Activated naive CD8-positive, alpha-beta T cell treated with anti-CD3 and anti-CD28 coated beads, Interleukin-2, amount 10 ng/mL, durations not matched to agents 7 days and 5 days (primary cell): Measurements from ENCODE around the gene RHOG. TPM values are rescaled to one million over a fixed set of nuclear protein-coding genes. Genes with fewer than 3 reads are reported as not detected.
"Not testable (repeated sequence)": the region's sequence is repeated elsewhere in the genome, so short reads cannot be mapped to it uniquely, and the experiment has no call there.

Experiments
- ATAC-seq: fragments of 150-1000 bp; cut with Tn5 transposase; one replicate; pipeline ENCODE4 v1.10.0; 2021; ENCODE audit warnings: low read depth, moderate library complexity
- POLR2A ChIA-PET: fragments of 350-600 bp; sonication (Branson Sonifier 250); formaldehyde crosslinking; loops from one replicate; lab custom pipeline; 2021; ENCODE audit warnings: antibody characterized with exemption; lab: Charles Lee
- DNase-seq: peaks from one replicate; pipeline ENCODE4 v3.0.0; 2021
- H3K27ac Mint-ChIP-seq: one replicate; pipeline ENCODE4 v1.8.0; 2022; ENCODE audit warnings: mild to moderate bottlenecking, mixed read lengths
- H3K27me3 Mint-ChIP-seq: one replicate; pipeline ENCODE4 v1.8.0; 2022; ENCODE audit warnings: mild to moderate bottlenecking, moderate library complexity, mixed read lengths
- H3K36me3 Mint-ChIP-seq: one replicate; pipeline ENCODE4 v1.8.0; 2021; ENCODE audit warnings: mild to moderate bottlenecking, mixed read lengths
- H3K4me1 Mint-ChIP-seq: one replicate; pipeline ENCODE4 v1.8.0; 2021; ENCODE audit warnings: mixed read lengths
- H3K4me3 Mint-ChIP-seq: one replicate; pipeline ENCODE4 v1.8.0; 2022; ENCODE audit warnings: mild to moderate bottlenecking, moderate library complexity, mixed read lengths
- H3K9me3 Mint-ChIP-seq: one replicate; pipeline ENCODE4 v1.8.0; 2021; ENCODE audit warnings: mixed read lengths
- total RNA-seq, 2 experiments: library from RNA; stranded (reverse); gene quantifications; one replicate each; pipeline ENCODE4 v1.2.3, GENCODE V29; 2021

Gene RHOG
- total RNA-seq, 2 experiments from 2014 or later = 154 to 159 TPM

DNA sequence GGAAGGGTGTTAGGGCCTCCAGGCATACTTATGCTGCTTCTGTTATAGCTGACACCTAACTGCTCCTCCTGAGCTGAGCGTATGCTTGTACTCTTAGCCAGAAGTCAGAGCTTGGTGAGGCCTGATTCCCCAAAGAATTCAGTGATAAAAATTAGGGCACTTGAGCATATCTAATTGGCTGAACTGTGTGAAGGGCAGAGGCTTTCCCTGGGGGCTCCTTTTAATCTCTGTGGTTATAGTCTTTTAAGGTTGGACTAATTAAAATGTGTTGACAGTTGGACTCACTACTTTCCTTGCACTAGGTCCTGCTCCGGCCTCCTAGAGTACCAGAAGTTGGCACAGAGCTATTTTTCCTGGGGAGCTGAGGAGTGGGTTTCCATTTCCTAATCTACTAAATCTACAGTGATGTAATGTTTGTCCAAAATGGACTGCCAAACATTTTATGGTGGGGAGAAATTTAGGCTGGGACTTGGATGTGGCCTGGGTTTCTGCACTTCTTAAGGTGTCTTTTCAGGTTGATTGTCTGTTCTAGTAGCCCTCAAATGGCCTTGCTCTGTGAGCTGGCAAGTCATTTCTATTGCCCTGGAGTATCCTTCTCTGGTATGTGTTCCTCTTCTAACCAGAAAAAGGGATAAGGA lies 33.1 kb upstream of the RHOG start:
- Mint-ChIP-seq H3K4me3 (no peak overlapping the region), H3K27ac (no peak overlapping the region), H3K27me3 (no peaks in the 10 kb centered on the region), H3K9me3 (no peaks in the 10 kb centered on the region), H3K36me3 (peaks cover 21% of the 10 kb centered on the region), H3K4me1 (peaks cover 51% of the 10 kb centered on the region)
- no peak for ATAC-seq
- no peak for DNase-seq
- POLR2A ChIA-PET = interaction anchor here (0.7 to 2.6 kb wide), 2 partner anchors 19 to 74 kb away, joined by 4 to 9 read pairs; partner anchors contain the start of gene STIM1

DNA sequence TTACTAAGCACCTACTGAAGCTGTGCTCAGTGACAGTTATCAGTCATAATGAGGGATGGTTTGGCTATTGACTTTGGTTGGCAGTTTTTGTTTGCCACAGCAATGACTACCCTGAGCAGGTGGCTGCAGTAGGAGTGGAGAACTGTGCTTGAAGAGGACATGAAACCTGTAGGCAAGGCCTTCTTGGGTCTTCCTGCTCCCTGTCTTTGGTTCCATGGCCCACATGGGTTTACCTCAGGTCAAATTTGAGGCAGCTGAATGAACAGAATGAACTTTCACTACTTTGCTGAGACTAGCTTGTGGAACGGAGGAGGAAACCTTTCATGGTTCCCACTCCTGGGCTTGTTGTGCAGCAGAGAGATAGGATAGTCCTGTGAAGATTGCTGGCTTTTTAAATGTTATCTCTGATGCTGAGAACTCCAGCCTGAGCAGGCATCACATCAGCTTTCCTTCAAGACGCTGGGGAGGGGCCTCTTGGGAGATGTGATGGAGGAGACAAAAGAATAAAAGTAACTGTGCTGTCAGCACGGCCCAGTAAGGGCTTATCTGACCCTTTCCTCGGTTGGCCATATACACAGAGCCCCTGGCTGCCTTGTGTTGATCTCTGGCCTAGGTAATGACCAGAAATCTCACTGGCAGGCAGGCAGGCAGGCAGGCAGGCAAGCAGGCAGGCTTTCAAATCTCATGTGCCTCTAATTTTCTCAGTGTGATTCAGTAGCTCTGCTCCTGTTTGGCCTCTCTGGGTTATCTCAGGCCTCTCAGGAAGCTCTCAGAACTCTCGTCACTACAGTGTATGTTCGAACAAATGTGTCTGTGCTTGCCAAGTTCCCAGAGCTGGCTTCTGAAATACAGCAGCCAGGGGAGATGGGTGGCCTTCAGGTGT lies 26.7 kb upstream of the RHOG start:
- DNase-seq = no peak
- Mint-ChIP-seq H3K4me3 (peak overlapping the region; percentile 59), H3K36me3 (peaks cover 19% of the 10 kb centered on the region), H3K4me1 (peaks cover 71% of the 10 kb centered on the region), H3K27ac (peak overlapping the region; percentile 76), H3K9me3 (no peaks in the 10 kb centered on the region), H3K27me3 (no peaks in the 10 kb centered on the region)
- POLR2A ChIA-PET = interaction anchor here (1.3 to 5.1 kb wide), 3 partner anchors 12 to 122 kb away, joined by 3 to 46 read pairs (median 9); partner anchors contain the start of genes RHOG and STIM1
- ATAC-seq = peak; percentile 19

DNA sequence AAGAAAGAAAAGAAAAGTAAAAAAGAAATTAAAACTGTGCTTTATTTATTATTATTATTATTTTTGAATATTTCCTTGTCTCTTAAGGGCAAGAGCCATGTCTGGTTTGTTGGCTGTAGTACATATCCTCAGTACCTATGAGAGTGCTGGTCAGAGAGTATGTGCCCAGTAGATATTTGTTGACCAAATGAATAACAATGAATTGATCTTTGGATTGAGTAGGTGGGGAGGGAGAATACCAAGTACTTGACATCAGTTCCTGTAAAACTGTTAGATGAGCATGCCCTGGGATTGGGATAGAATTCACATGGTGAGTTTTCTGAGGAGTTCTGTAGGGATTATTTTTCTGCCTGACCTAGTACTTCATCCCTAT lies 26.1 kb upstream of the RHOG start:
- Mint-ChIP-seq H3K4me1 (peaks cover 73% of the 10 kb centered on the region), H3K9me3 (no peaks in the 10 kb centered on the region), H3K4me3 (peak overlapping the region; percentile 59), H3K27ac (peak overlapping the region; percentile 76), H3K27me3 (no peaks in the 10 kb centered on the region), H3K36me3 (peaks cover 19% of the 10 kb centered on the region)
- DNase-seq = no peak
- ATAC-seq = no peak
- POLR2A ChIA-PET = interaction anchor here (0.6 to 5.1 kb wide), 4 partner anchors 11 to 123 kb away, joined by 3 to 46 read pairs (median 7); partner anchors contain the start of genes RHOG and STIM1

DNA sequence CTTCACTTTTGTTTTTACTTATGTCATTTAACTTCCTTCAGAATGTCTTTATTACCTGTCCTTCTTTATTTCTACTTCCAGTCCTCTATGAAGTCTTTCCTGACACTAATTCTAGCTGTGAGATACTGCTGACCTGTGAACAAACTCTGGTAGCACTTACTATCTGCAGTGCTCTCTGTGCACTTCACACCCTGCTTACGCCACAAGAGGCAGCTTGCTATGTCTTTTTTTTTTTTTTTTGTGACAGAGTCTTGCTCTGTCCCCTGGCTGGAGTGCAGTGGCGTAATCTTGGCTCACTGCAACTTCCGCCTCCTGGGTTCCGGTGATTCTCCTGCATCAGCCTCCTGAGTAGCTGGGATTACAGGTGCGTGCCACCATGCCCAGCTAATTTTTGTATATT lies 25.4 kb upstream of the RHOG start:
- DNase-seq (no peak), ATAC-seq (peak; percentile 26)
- Mint-ChIP-seq H3K4me1 (peaks cover 72% of the 10 kb centered on the region), H3K27ac (peak overlapping the region; percentile 76), H3K4me3 (peak overlapping the region; percentile 58), H3K9me3 (no peaks in the 10 kb centered on the region), H3K36me3 (peaks cover 17% of the 10 kb centered on the region), H3K27me3 (no peaks in the 10 kb centered on the region)
- POLR2A ChIA-PET = interaction anchor here (0.6 to 2.0 kb wide), 4 partner anchors 11 to 39 kb away, joined by 4 to 9 read pairs (median 5); partner anchors contain the start of genes RHOG and STIM1

DNA sequence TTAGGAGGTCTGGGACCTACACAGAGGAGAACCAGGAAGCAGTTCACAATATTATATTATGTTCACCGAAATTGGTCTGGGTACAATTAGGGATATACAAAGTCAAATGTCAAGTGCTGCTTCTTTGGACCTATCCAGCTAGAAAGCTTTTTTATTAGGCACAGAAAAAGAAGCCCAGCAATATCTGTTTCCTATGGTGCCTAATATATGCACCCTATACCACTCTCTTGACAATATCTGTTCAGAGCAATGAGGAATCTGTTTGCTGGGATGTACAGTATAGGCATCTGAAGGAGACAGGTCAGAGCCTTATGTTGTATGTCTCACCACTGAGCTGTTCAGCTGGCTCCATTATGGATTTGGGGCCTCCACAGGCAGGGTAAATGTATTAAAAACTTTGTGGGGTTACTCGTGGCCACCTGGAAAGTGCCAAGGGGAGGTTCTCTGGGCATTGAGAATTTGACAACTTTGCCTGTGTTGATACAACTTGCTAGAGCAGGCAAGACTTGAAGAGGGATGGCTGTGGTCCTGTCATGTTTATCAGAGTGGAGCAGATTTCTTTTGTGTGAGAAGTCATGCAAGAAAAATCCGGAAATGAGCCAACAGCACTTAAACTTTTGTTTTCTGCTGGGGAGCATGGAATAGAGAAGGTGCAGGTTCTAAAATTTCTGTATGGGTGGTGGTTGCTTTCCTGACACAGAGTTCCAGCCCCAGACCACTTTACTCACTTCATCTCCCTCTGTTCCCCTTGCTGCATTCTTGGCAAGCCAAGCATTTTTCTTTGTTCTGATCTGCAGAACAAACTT lies 24.8 kb upstream of the RHOG start:
- Mint-ChIP-seq H3K9me3 (no peaks in the 10 kb centered on the region), H3K4me3 (peak overlapping the region; percentile 58), H3K4me1 (peaks cover 73% of the 10 kb centered on the region), H3K27ac (peak overlapping the region; percentile 76), H3K36me3 (peaks cover 18% of the 10 kb centered on the region), H3K27me3 (no peaks in the 10 kb centered on the region)
- DNase-seq (no peak), ATAC-seq (no peak)
- POLR2A ChIA-PET = interaction anchor here (0.9 to 1.2 kb wide), 3 partner anchors 10 to 40 kb away, joined by 3 to 5 read pairs (median 4); partner anchors contain the start of gene STIM1

DNA sequence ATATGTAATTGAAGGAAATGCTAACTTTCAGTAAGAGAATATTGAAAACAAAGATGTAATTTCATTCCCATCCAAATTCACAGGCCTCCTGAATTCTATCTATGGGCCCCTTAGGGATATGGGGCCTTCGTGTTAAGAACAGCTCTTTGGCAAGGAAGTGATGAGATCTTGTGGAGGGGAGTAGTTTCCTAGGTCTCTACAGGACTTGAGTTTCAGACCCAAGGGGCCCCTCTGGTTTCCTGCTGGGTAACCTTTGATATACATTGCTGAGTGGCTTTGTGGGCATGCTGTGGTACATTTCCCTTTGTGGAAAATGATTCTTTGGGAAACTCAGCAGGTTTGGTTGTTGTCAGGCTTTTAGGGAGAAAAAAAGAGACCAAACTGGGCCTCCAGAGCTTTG lies 20.9 kb upstream of the RHOG start:
- DNase-seq = no peak
- Mint-ChIP-seq H3K27ac (peak overlapping the region; percentile 92), H3K4me1 (peaks cover 77% of the 10 kb centered on the region), H3K4me3 (peak overlapping the region; percentile 99), H3K36me3 (peaks cover 13% of the 10 kb centered on the region), H3K9me3 (no peaks in the 10 kb centered on the region), H3K27me3 (no peaks in the 10 kb centered on the region)
- POLR2A ChIA-PET = interaction anchor here (0.6 to 4.8 kb wide), 5 partner anchors 9 to 112 kb away, joined by 6 to 29 read pairs (median 7); partner anchors contain the start of gene RHOG
- peak; percentile 40 for ATAC-seq

DNA sequence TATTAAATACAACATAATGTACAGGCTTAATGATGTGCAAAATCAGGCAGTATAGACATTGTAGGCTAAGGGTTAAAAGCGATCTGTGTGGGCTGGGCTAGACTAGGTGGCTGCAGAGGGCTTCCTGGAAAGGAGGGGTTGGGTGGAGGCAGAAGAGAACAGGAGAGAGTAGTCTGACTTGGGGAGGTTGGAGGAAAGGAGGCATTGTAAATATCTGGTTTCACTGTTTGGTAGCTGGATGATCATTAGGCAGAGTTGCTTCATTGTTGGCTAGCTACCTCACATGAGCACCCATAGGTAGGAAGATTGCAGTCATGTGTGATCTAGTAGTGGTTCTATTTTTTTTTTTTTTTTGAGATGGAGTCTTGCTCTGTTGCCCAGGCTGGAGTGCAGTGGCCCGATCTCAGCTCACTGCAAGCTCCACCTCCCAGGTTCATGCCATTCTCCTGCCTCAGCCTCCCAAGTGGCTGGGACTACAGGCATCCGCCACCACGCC lies 20.2 kb upstream of the RHOG start:
- ATAC-seq = peak; percentile 76
- H3K9me3 Mint-ChIP-seq, DNase-seq, H3K27me3 Mint-ChIP-seq: not testable (repeated sequence)
- Mint-ChIP-seq H3K4me1 (peaks cover 70% of the 10 kb centered on the region), H3K27ac (peak overlapping the region; percentile 92), H3K36me3 (peaks cover 15% of the 10 kb centered on the region), H3K4me3 (peak overlapping the region; percentile 99)
- POLR2A ChIA-PET = interaction anchor here (0.6 to 4.8 kb wide), 7 partner anchors 10 to 113 kb away, joined by 3 to 29 read pairs (median 6); partner anchors contain the start of gene RHOG

DNA sequence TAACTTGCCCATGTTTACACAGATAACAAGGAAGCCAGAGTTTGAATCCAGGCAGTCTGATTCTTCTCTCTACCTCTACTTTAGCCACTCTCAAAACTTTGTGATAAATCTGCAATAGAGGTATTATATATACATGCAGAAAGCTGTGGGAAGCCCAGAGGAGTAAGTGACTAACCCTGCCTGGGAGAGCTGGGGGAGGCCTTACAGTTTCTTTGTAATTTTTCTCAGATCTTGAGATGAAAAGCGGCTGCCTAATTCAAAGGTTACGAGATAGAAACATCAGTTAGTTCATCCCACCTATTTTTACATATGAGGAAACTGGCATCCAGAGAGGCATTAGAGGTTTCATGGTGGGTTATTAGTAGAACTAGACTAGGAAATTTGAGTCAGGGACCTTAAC lies 19.6 kb upstream of the RHOG start:
- H3K36me3 Mint-ChIP-seq = peaks cover 15% of the 10 kb centered on the region
- H3K9me3 Mint-ChIP-seq = no peaks in the 10 kb centered on the region
- POLR2A ChIA-PET = interaction anchor here (0.8 to 4.8 kb wide), 6 partner anchors 11 to 229 kb away, joined by 3 to 29 read pairs (median 5); partner anchors contain the start of gene RHOG
- no peaks in the 10 kb centered on the region for H3K27me3 Mint-ChIP-seq
- peak overlapping the region; percentile 99 for H3K4me3 Mint-ChIP-seq
- peaks cover 65% of the 10 kb centered on the region for H3K4me1 Mint-ChIP-seq
- DNase-seq = no peak
- no peak for ATAC-seq
- peak overlapping the region; percentile 92 for H3K27ac Mint-ChIP-seq

DNA sequence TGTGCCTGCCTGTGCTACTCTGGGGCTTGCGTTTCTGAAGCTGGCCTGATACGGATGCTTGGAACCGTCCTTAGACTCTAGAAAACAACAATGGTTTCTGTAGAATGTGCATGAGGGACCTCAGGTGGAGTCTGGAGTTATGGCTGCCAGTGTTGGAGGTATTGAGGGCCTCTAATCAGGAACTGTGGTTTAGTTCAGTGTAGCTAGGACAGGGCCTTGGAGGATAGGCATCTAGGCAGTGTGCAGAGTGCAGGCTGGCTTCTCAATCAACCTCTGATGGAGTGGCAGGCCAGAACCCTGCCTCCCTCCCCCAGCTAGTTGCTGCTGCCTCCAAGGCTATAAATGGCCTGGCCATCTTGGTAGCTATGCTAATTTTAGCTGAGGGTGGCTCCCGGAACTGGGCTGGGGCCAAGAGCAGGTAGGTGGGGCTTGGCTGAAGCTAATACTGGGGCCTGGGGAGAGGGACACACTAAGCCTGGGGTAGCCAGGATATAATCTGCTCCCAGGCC lies 18.7 kb upstream of the RHOG start:
- Mint-ChIP-seq H3K9me3 (no peaks in the 10 kb centered on the region), H3K36me3 (peaks cover 15% of the 10 kb centered on the region), H3K4me3 (peak overlapping the region; percentile 99), H3K27me3 (no peaks in the 10 kb centered on the region), H3K4me1 (peaks cover 58% of the 10 kb centered on the region), H3K27ac (peak overlapping the region; percentile 80)
- no peak for ATAC-seq
- DNase-seq = no peak
- POLR2A ChIA-PET = interaction anchor here (1.0 to 4.8 kb wide), 5 partner anchors 11 to 230 kb away, joined by 3 to 29 read pairs (median 5); partner anchors contain the start of gene RHOG

DNA sequence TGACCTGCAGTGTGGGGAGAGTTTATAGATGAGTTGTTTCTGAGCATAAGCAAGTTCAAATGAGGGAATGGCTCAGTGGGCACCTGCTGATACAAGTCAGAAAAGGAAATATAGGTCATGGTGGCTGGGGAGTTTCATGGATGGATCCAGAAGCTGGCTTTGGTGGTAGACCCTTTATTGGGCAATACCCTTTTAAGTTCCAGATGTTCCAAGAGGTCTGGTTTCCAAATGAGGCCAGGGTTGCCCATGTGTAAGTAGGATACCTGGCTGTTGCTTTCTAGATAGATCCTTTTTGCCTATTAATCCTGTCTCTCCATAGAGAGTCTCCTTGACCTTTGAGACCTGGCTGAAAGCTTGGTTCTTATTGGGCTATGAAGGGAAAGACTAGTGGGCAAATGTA lies 16.9 kb upstream of the RHOG start:
- peak overlapping the region; percentile 98 for H3K27ac Mint-ChIP-seq
- POLR2A ChIA-PET = interaction anchor here (0.8 to 4.8 kb wide), 3 partner anchors 12 to 77 kb away, joined by 3 to 46 read pairs (median 29); partner anchors contain the start of gene RHOG
- peaks cover 66% of the 10 kb centered on the region for H3K4me1 Mint-ChIP-seq
- no peaks in the 10 kb centered on the region for H3K9me3 Mint-ChIP-seq
- H3K27me3 Mint-ChIP-seq = no peaks in the 10 kb centered on the region
- ATAC-seq (no peak), DNase-seq (no peak)
- H3K36me3 Mint-ChIP-seq = peaks cover 11% of the 10 kb centered on the region
- H3K4me3 Mint-ChIP-seq = peak overlapping the region; percentile 99

DNA sequence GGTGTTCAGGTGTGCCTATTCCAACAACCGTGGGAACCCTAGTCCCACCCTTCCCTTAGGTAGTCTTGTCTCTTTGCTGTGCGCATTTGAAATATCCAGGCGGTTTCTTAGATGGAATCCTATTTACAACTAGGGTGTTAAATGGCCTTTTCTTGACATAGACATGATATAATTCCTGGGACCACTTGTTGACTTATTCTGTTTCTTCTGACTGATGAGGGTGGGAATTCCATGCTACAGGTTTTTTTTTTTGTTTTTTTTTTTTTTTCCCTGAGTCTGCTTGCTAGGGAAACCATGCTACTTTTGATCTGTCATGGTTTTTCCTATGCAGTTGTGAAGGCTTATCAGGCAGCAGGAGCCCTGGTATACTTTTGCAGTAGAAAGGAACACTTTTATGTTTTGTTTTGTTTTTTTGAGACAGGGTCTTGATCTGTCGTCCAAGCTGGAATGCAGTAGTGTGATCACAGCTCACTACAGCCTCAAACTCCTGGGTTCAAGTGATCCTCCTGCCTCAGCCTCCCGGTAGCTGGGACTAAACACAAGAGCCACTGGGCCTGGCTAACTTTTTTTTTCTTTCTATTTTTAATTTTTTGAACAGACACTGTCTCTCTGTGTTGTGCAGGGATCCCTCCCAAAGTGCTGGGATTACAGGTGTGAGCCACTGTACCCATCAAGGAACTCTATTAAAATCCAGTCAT lies 16.2 kb upstream of the RHOG start:
- H3K27me3 Mint-ChIP-seq = no peaks in the 10 kb centered on the region
- H3K36me3 Mint-ChIP-seq = peaks cover 11% of the 10 kb centered on the region
- POLR2A ChIA-PET = interaction anchor here (2.6 to 8.9 kb wide), 7 partner anchors 12 to 239 kb away, joined by 6 to 254 read pairs (median 26); partner anchors contain the start of gene RHOG
- H3K9me3 Mint-ChIP-seq = no peaks in the 10 kb centered on the region
- H3K4me3 Mint-ChIP-seq = peak overlapping the region; percentile 99
- H3K4me1 Mint-ChIP-seq = peaks cover 64% of the 10 kb centered on the region
- ATAC-seq = no peak
- DNase-seq = no peak
- peak overlapping the region; percentile 98 for H3K27ac Mint-ChIP-seq
